Esophagus squamous epithelium (tissue), 5 donors: ENCODE data around the gene STK25. TPM values are rescaled to one million over a fixed set of nuclear protein-coding genes. Genes with fewer than 3 reads are reported as not detected.

Experiments
- DNase-seq: peaks from one replicate; lab custom pipeline; 2025; lab: John Stamatoyannopoulos, UW
- H3K27ac ChIP-seq, 4 donors: fragments of 200-600 bp; sonication (generic); one replicate each; pipeline ENCODE4 v1.5.1; 2016 to 2019; ENCODE audit warnings: mild to moderate bottlenecking in 1 of 4
- H3K27me3 ChIP-seq, 4 donors: fragments of 200-600 bp; sonication (generic); 1 replicate in 3 of 4; 2 replicates in 1 of 4; pipeline versions ENCODE4 v1.5.1 to v1.6.0; 2017 to 2021; ENCODE audit warnings: antibody characterized with exemption in 1 of 4
- H3K36me3 ChIP-seq, 3 donors: fragments of 200-600 bp; sonication (generic); one replicate each; pipeline ENCODE4 v1.5.1; 2016 to 2019
- H3K4me1 ChIP-seq, 3 donors: fragments of 200-600 bp; sonication (generic); one replicate each; pipeline ENCODE4 v1.5.1; 2017 to 2019
- H3K4me3 ChIP-seq, 4 donors: fragments of 200-600 bp; sonication (generic); 1 replicate in 3 of 4; 2 replicates in 1 of 4; pipeline ENCODE4 v1.5.1; 2016 to 2019; ENCODE audit warnings: mild to moderate bottlenecking in 2 of 4, moderate library complexity in 1 of 4
- H3K9me3 ChIP-seq, 3 donors: fragments of 200-600 bp; sonication (generic); one replicate each; pipeline ENCODE4 v1.5.1; 2016 to 2019
- CTCF ChIP-seq, 6 experiments: fragments of 450-650 bp in 4 of 6; fragments of 200-600 bp in 2 of 6; sonication (generic) in 2 of 6; IDR thresholded peaks; one replicate each; pipeline ENCODE4 v1.5.1; 2016 to 2019; ENCODE audit warnings: antibody characterized with exemption in 6 of 6, mild to moderate bottlenecking in 4 of 6, moderate library complexity in 4 of 6
- POLR2A ChIP-seq, 4 donors: fragments of 450-650 bp; IDR thresholded peaks; one replicate each; pipeline ENCODE4 v1.6.1; 2017; ENCODE audit warnings: antibody characterized with exemption in 4 of 4, mild to moderate bottlenecking in 4 of 4, moderate library complexity in 3 of 4
- WGBS, 2 donors: methylation state at CpG; one replicate each; pipeline ENCODE4 v1.1.5; 2018; 5-methylcytosine and 5-hydroxymethylcytosine counted together
- intact Hi-C: fragments of 100-400 bp; cut with DNase I; formaldehyde crosslinking; loops from one replicate; pipeline ENCODE4 v1.15.0; 2022
- total RNA-seq, 4 donors: library from RNA; depleted of rRNA; stranded (reverse); fragments of >200 nt; gene quantifications; one replicate each; pipeline ENCODE4 v1.1.0, GENCODE V29; 2016
- donor health status: DM: yes; HTN: yes; CAD: no.

Gene STK25
- total RNA-seq, 4 donors from 2014 or later = 137 to 156 (median 140) TPM

- Histone ChIP-seq H3K27ac (no peak overlapping the region), H3K9me3 (no peaks in the 10 kb centered on the region), H3K4me3 (no peak overlapping the region), H3K27me3 (no peaks in the 10 kb centered on the region), H3K4me1 (no peaks in the 10 kb centered on the region), H3K36me3 (peaks cover 0 to 54% (median 0%) of the 10 kb centered on the region in 3 donors)
- intact Hi-C loops = no loop called here
- WGBS, 2 donors = 100% methylated on average over 2 to 3 of the region's 10 CpGs
- DNase-seq = no peak
- TF ChIP-seq CTCF (IDR thresholded peaks at IDR 0.05) (no peak), POLR2A (IDR thresholded peaks at IDR 0.05) (no peak)
Observed at GRCh38 chr2:241466230-241466629, 42.2 kb downstream of the STK25 start.

DNA sequence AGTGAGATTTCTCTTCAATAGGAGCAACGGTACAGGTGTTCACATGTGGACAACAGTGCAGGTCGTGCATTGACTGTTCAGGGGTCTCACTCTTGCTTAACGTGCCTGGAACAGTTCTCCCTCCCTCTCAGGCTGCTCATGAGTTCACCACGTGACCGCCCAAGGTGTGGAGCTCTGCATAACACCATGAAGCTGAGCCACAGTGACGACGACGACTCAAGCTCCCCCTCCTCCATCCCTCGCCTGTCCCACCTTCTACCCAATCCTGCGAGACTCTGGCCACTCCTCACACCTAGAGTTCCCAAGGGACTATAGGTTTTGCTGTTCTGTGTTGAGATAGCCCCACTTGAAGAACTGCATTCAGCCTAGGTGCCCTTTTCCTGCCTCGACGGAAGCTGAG is 42.8 kb downstream of the STK25 start:
- TF ChIP-seq POLR2A (IDR thresholded peaks at IDR 0.05) (no peak), CTCF (IDR thresholded peaks at IDR 0.05) (no peak)
- Histone ChIP-seq H3K9me3 (no peaks in the 10 kb centered on the region), H3K4me1 (no peaks in the 10 kb centered on the region), H3K27ac (no peak overlapping the region), H3K27me3 (no peaks in the 10 kb centered on the region), H3K4me3 (no peak overlapping the region), H3K36me3 (peaks cover 0 to 49% (median 0%) of the 10 kb centered on the region in 3 donors)
- WGBS, 2 donors = 74 to 75% methylated on average over 9 to 12 of the region's 12 CpGs
- intact Hi-C loops = no loop called here
- DNase-seq = no peak

- H3K4me1 ChIP-seq = no peaks in the 10 kb centered on the region
- H3K4me3 ChIP-seq = no peak overlapping the region
- H3K27ac ChIP-seq = no peak overlapping the region
- intact Hi-C loops = no loop called here
- no peak for TF ChIP-seq CTCF (IDR thresholded peaks at IDR 0.05)
- no peak for TF ChIP-seq POLR2A (IDR thresholded peaks at IDR 0.05)
- H3K9me3 ChIP-seq = no peaks in the 10 kb centered on the region
- no peaks in the 10 kb centered on the region for H3K27me3 ChIP-seq
- 93% methylated on average over 9 to 18 of the region's 18 CpGs for WGBS, 2 donors
- DNase-seq = no peak
- H3K36me3 ChIP-seq = peaks cover 0 to 35% (median 0%) of the 10 kb centered on the region in 3 donors
Observed at GRCh38 chr2:241463276-241464135, 44.9 kb downstream of the STK25 start.

DNA sequence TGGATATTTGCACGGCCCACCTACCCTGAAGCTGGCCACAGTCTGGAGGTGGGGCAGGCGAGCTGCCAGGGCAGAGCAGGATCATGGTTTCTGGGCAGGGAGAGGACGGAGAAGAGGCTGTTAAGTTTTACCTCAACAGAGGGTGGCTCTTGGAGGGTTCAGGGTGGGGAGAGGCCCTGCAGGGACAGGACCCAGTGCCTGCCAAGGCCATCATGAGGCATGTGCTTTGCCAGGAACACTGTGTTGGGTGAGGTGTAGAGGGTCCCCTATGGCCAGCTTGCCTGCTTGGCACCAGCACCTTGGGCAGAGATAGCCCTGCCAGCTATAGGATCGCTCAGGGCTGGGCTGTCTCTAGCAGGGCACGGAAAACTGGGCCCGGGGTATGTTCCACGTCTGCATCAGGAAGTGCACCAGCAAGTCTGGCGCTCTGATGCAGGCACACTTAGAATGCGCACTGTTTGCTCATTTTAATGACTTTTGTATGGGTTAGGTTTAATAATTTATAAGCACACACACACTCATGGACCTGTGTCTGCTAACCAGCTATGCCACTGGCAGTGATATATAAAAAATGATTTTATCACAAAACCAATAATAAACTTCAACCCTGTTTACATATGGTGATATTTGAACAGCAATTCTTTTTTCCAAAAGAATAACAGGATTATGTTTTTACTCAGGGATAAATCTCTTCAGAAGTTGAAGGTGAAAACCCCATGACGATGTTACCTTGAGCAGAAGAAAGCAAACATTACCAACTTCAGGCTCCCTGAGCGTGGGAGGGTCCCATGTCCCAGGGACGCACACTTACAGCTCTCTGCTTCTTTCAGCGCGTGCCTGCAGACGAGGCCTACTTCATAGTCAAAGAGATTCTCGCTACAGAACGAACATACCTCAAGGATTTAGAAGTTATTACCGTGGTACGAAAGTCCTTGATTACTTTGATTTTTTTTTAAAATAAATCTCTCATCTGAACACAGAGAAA is 46.4 kb downstream of the STK25 start:
- whole genome bisulfite sequencing, 2 donors = 78 to 90% methylated on average over 15 of the region's 19 CpGs
- no peaks in the 10 kb centered on the region for H3K27me3 ChIP-seq
- H3K4me1 ChIP-seq = no peaks in the 10 kb centered on the region
- TF ChIP-seq POLR2A (IDR thresholded peaks at IDR 0.05) (no peak), CTCF (IDR thresholded peaks at IDR 0.05) (no peak)
- intact Hi-C loops = no loop called here
- H3K36me3 ChIP-seq = peaks cover 0 to 27% (median 0%) of the 10 kb centered on the region in 3 donors
- no peaks in the 10 kb centered on the region for H3K9me3 ChIP-seq
- H3K4me3 ChIP-seq = no peak overlapping the region
- no peak for DNase-seq
- H3K27ac ChIP-seq = no peak overlapping the region
